ENCODE data around the gene BANK1.

DNA sequence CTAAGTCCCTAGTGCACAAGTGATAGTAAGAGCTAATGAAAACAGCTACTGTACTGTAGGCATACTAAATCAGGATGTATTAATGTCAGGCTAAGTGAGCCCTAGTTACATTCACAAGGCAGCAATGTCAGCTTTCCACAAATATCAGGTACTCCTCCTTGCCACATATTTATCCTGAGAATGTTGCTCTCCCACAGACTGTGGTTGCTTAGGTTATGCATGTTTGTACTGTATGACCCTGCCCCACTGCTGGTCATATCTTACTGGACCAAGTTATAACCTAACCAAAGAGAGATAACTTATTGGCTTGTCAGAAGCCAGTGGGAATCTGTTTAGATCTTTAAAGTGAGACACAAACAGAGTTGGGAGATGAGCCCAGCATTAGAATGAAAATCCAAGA is 313.7 kb downstream of the BANK1 start:
- no peak for TF ChIP-seq GABPA (IDR thresholded peaks at IDR 0.05; ENCODE audit: borderline replicate concordance, insufficient read depth, low read length)
- TF ChIP-seq, protein P1, sequence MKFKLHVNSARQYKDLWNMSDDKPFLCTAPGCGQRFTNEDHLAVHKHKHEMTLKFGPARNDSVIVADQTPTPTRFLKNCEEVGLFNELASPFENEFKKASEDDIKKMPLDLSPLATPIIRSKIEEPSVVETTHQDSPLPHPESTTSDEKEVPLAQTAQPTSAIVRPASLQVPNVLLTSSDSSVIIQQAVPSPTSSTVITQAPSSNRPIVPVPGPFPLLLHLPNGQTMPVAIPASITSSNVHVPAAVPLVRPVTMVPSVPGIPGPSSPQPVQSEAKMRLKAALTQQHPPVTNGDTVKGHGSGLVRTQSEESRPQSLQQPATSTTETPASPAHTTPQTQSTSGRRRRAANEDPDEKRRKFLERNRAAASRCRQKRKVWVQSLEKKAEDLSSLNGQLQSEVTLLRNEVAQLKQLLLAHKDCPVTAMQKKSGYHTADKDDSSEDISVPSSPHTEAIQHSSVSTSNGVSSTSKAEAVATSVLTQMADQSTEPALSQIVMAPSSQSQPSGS (IDR thresholded peaks at IDR 0.05; ENCODE audit: low read length) = no peak
- no peak for TF ChIP-seq POLR2A (IDR thresholded peaks at IDR 0.05; ENCODE audit: control extremely low read depth in 1 of 2, low read depth in 2 of 2, low read length in 2 of 2)
- TF ChIP-seq, protein P2, sequence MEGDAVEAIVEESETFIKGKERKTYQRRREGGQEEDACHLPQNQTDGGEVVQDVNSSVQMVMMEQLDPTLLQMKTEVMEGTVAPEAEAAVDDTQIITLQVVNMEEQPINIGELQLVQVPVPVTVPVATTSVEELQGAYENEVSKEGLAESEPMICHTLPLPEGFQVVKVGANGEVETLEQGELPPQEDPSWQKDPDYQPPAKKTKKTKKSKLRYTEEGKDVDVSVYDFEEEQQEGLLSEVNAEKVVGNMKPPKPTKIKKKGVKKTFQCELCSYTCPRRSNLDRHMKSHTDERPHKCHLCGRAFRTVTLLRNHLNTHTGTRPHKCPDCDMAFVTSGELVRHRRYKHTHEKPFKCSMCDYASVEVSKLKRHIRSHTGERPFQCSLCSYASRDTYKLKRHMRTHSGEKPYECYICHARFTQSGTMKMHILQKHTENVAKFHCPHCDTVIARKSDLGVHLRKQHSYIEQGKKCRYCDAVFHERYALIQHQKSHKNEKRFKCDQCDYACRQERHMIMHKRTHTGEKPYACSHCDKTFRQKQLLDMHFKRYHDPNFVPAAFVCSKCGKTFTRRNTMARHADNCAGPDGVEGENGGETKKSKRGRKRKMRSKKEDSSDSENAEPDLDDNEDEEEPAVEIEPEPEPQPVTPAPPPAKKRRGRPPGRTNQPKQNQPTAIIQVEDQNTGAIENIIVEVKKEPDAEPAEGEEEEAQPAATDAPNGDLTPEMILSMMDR (IDR thresholded peaks at IDR 0.05; ENCODE audit: control extremely low read depth in 1 of 3, insufficient read depth in 1 of 3, low read depth in 1 of 3, low read length in 3 of 3) = no peak
- no peak for TF ChIP-seq KDM1A (IDR thresholded peaks at IDR 0.05; ENCODE audit: borderline replicate concordance, low read length)
- TF ChIP-seq RAD21 (IDR thresholded peaks at IDR 0.05 in 1 of 2, conservative IDR thresholded peaks at IDR 0.05 in 1 of 2; ENCODE audit: low read depth in 2 of 2, low read length in 2 of 2) = no peak
- TF ChIP-seq RXRA (IDR thresholded peaks at IDR 0.05; ENCODE audit: insufficient read depth, low read depth, low read length) = no peak
- no peak for TF ChIP-seq SP1 (IDR thresholded peaks at IDR 0.05; ENCODE audit: low read depth, low read length)
- no peak for TF ChIP-seq CTBP2 (IDR thresholded peaks at IDR 0.05; ENCODE audit: borderline replicate concordance, insufficient read depth, insufficient read length, low read length)
- TF ChIP-seq CREB1 (IDR thresholded peaks at IDR 0.05) = no peak
- no peak for TF ChIP-seq MAFK (IDR thresholded peaks at IDR 0.05; ENCODE audit: low read depth, low read length)
- TF ChIP-seq SP2 (IDR thresholded peaks at IDR 0.05; ENCODE audit: low read length) = no peak
- no peak for TF ChIP-seq TAF7 (optimal IDR thresholded peaks at IDR 0.05; ENCODE audit: borderline replicate concordance, low read depth, low read length)
